ENCODE data around the gene RBKS.

The RBKS gene

DNA sequence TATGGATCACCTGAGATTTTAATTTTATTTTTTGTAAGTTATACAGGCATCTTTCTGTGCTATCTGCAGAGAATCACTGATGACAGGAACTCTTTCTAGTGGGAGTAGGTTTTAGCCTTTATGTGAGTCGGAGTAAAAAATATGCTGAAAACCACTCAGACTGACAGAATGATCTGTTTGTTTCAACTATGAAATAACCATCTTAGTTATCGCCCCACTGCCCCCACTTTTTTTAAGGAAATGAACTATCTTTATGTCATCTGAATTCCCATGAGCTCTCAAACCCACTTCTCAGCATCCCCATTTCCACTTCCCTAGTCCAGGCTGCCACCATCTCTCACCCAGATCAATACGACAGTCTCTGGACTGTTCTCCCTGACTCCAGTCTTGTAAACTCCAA is 79.7 kb downstream of the RBKS start:
- H3K27me3 ChIP-seq = no peaks in the 10 kb centered on the region
- TF ChIP-seq Cebpa-rat (IDR thresholded peaks at IDR 0.05) = no peak
- peaks cover 0 to 19% (median 7%) of the 10 kb centered on the region in 11 experiments; a peak in 14 of 22 replicates for H3K9me3 ChIP-seq (replicated peaks in 1 of 11)
- no peaks in the 10 kb centered on the region for H4K20me1 ChIP-seq
- H3K27ac ChIP-seq = peak overlapping the region; percentile 38 to 99 (median 93); a peak in 21 of 22 replicates
- peak overlapping the region; percentile 67 to 86 (median 79) for H3K4me2 ChIP-seq
- peaks cover 37 to 85% (median 72%) of the 10 kb centered on the region in 10 experiments for H3K4me1 ChIP-seq
- H3K4me3 ChIP-seq = 0 out of 20 replicates have a peak overlapping the region, but pooled peaks of 1 of the 10 experiments have one; percentile 5
- no peaks in the 10 kb centered on the region for H3K36me3 ChIP-seq
- H3K9ac ChIP-seq = peak overlapping the region in 10 of 11 experiments; percentile 57 to 86 (median 80); a peak in 20 of 22 replicates

GRCh38 chr2:27809761-27810241 is 80.4 kb downstream of the RBKS start:
- Histone ChIP-seq H3K36me3 (no peaks in the 10 kb centered on the region), H3K9me3 (replicated peaks in 1 of 11) (peaks cover 0 to 16% (median 7%) of the 10 kb centered on the region in 11 experiments; a peak in 14 of 22 replicates), H3K9ac (peak overlapping the region in 10 of 11 experiments; percentile 57 to 86 (median 80); a peak in 19 of 22 replicates), H3K4me1 (peaks cover 42 to 85% (median 75%) of the 10 kb centered on the region in 10 experiments), H3K27me3 (no peaks in the 10 kb centered on the region), H3K4me3 (no peak overlapping the region; a peak in 1 of 20 replicates), H3K4me2 (peak overlapping the region; percentile 67 to 86 (median 79)), H4K20me1 (no peaks in the 10 kb centered on the region), H3K27ac (peak overlapping the region; percentile 47 to 99 (median 93); a peak in 21 of 22 replicates)
- peak in 9 of 11 experiments; percentile 15 to 99 (median 73); a peak in 14 of 22 replicates for TF ChIP-seq Cebpa-rat (IDR thresholded peaks at IDR 0.05)

GRCh38 chr2:27808984-27809383 is 81.2 kb downstream of the RBKS start:
- H3K9me3 ChIP-seq (replicated peaks in 1 of 11) = peaks cover 0 to 15% (median 7%) of the 10 kb centered on the region in 11 experiments; a peak in 14 of 22 replicates
- H4K20me1 ChIP-seq = no peaks in the 10 kb centered on the region
- peak overlapping the region; percentile 67 to 86 (median 79) for H3K4me2 ChIP-seq
- H3K27me3 ChIP-seq = no peaks in the 10 kb centered on the region
- peak overlapping the region; percentile 43 to 86 (median 79); a peak in 20 of 22 replicates for H3K9ac ChIP-seq
- peak overlapping the region; percentile 47 to 99 (median 93); a peak in 21 of 22 replicates for H3K27ac ChIP-seq
- no peak for TF ChIP-seq Cebpa-rat (IDR thresholded peaks at IDR 0.05)
- no peaks in the 10 kb centered on the region for H3K36me3 ChIP-seq
- H3K4me3 ChIP-seq = no peak overlapping the region
- H3K4me1 ChIP-seq = peaks cover 50 to 85% (median 78%) of the 10 kb centered on the region in 10 experiments

DNA sequence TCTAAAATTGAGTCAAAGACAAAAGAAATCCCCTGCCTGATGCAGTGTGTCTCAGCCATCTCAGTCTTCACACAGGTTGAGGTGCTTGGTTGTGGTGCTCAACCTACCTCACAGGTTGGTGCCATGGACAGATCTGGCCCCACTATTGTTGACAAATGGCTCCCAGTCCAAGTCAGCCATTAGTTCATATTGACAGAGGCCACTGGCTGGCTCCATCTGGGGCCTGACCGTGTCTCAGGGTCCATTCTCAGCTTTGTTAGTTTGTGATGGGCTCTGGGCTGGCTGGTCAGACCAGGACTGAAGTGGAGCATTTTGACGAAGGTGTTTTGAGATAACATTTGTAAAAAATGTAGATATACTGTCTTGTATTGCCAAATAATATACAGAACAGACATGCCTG is 81.8 kb downstream of the RBKS start:
- peaks cover 55 to 86% (median 84%) of the 10 kb centered on the region in 10 experiments for H3K4me1 ChIP-seq
- peak overlapping the region; percentile 6 to 86 (median 79); a peak in 19 of 22 replicates for H3K4me2 ChIP-seq
- H3K27me3 ChIP-seq = no peaks in the 10 kb centered on the region
- peak overlapping the region; percentile 47 to 99 (median 93); a peak in 21 of 22 replicates for H3K27ac ChIP-seq
- peaks cover 0 to 11% (median 7%) of the 10 kb centered on the region in 11 experiments; a peak in 14 of 22 replicates for H3K9me3 ChIP-seq (replicated peaks in 1 of 11)
- no peak for TF ChIP-seq Cebpa-rat (IDR thresholded peaks at IDR 0.05)
- H3K36me3 ChIP-seq = no peaks in the 10 kb centered on the region
- H3K9ac ChIP-seq = peak overlapping the region in 9 of 11 experiments; percentile 70 to 86 (median 80); a peak in 16 of 22 replicates
- H4K20me1 ChIP-seq = no peaks in the 10 kb centered on the region
- H3K4me3 ChIP-seq = no peak overlapping the region

- H4K20me1 ChIP-seq = no peaks in the 10 kb centered on the region
- no peak overlapping the region for H3K4me3 ChIP-seq
- H3K27ac ChIP-seq = peak overlapping the region in 10 of 11 experiments; percentile 81 to 99 (median 94); a peak in 18 of 22 replicates
- TF ChIP-seq Cebpa-rat (IDR thresholded peaks at IDR 0.05) = no peak
- H3K4me1 ChIP-seq = peaks cover 63 to 96% (median 93%) of the 10 kb centered on the region in 10 experiments
- H3K27me3 ChIP-seq = no peaks in the 10 kb centered on the region
- peak overlapping the region in 7 of 11 experiments; percentile 70 to 86 (median 81); a peak in 14 of 22 replicates for H3K4me2 ChIP-seq
- peaks cover 0 to 6% (median 0%) of the 10 kb centered on the region in 11 experiments; a peak in 5 of 22 replicates for H3K9me3 ChIP-seq (replicated peaks in 1 of 11)
- no peaks in the 10 kb centered on the region for H3K36me3 ChIP-seq
- H3K9ac ChIP-seq = peak overlapping the region in 5 of 11 experiments; percentile 1 to 86 (median 82); a peak in 5 of 22 replicates
These were observed 82.7 kb downstream of the RBKS start for GRCh38 chr2:27807476-27807875.

DNA sequence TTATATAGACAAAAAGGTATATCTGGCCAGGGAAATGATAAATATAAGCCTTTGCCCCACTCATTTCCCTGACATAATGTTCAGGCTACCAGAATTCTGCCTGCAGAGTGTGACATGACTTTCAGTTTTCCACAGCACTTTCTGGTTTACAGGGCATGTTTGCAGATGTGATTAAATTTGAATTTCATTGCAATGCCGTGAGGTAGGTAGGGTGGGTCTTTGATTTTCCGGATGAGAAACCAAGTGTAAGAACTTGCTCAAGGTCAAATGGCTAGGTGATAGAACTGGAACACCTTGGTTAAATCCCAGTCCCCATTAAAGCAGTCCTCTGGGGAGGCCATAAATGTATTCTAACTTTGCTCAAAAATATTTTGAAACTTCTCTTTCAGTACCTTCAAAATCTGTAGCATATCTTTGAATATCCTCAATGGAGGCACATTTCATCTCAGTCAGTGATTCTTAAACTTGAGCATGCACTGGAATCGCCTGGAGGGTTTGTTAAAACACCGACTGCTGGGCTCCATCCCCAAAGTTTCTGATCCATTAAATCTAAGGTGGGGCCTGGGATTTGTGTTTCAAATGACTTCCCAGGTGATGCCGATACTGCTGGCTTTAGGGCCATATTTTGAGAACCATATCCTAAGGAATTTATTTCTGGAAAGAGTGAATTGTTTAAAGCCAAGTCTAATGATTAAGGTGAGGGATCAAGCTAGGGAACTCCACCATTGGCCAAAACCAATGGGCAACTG is 83.7 kb downstream of the RBKS start:
- Histone ChIP-seq H3K36me3 (no peaks in the 10 kb centered on the region), H4K20me1 (no peaks in the 10 kb centered on the region), H3K4me1 (peaks cover 58 to 98% (median 92%) of the 10 kb centered on the region in 10 experiments), H3K27me3 (no peaks in the 10 kb centered on the region), H3K4me2 (peak overlapping the region in 7 of 11 experiments; percentile 4 to 86 (median 81); a peak in 12 of 22 replicates), H3K4me3 (no peak overlapping the region), H3K9me3 (replicated peaks in 1 of 11) (peaks cover 0 to under 1% (median 0%) of the 10 kb centered on the region in 11 experiments; a peak in 1 of 22 replicates), H3K9ac (peak overlapping the region in 4 of 11 experiments; percentile 1 to 86 (median 83); a peak in 4 of 22 replicates), H3K27ac (peak overlapping the region in 9 of 11 experiments; percentile 90 to 99 (median 94); a peak in 19 of 22 replicates)
- TF ChIP-seq Cebpa-rat (IDR thresholded peaks at IDR 0.05) = no peak

DNA sequence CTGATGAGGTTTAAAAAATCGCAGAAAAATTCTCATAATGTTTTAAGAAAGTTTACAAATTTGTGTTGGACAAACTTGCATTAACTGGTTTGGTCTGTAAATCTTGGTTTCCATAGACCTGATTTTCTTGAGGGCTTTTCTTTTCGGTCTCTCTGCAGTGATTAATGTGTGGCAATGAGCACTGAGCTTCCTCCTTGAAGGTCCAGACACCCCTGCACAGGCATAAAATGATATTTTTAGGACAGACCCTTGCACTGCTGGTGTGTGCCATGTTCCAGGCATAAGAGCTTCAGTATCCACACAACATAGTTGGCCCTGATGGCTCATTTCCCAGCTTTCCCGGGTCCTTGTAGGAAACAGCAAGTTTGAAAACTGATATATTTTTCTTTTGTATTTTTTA is 85.0 kb downstream of the RBKS start:
- Histone ChIP-seq H4K20me1 (no peaks in the 10 kb centered on the region), H3K4me2 (peak overlapping the region in 10 of 11 experiments; percentile 39 to 86 (median 78); a peak in 19 of 22 replicates), H3K4me1 (peaks cover 45 to 98% (median 83%) of the 10 kb centered on the region in 10 experiments), H3K36me3 (no peaks in the 10 kb centered on the region), H3K27me3 (no peaks in the 10 kb centered on the region), H3K4me3 (no peak overlapping the region), H3K27ac (peak overlapping the region in 10 of 11 experiments; percentile 41 to 99 (median 94); a peak in 18 of 22 replicates), H3K9me3 (replicated peaks in 1 of 11) (no peaks in the 10 kb centered on the region), H3K9ac (peak overlapping the region in 6 of 11 experiments; percentile 51 to 86 (median 72); a peak in 11 of 22 replicates)
- no peak for TF ChIP-seq Cebpa-rat (IDR thresholded peaks at IDR 0.05)

GRCh38 chr2:27804146-27804545 is 86.0 kb downstream of the RBKS start:
- Histone ChIP-seq H3K4me3 (peak overlapping the region in 1 of 10 experiments; percentile 14; a peak in 1 of 20 replicates), H4K20me1 (no peaks in the 10 kb centered on the region), H3K9me3 (replicated peaks in 1 of 11) (0 out of 22 replicates have a peak, but pooled peaks cover 0 to under 1% (median 0%) of the 10 kb centered on the region in 11 experiments), H3K4me2 (peak overlapping the region; percentile 39 to 86 (median 75); a peak in 20 of 22 replicates), H3K4me1 (peaks cover 35 to 98% (median 77%) of the 10 kb centered on the region in 10 experiments), H3K9ac (peak overlapping the region in 9 of 11 experiments; percentile 32 to 86 (median 61); a peak in 13 of 22 replicates), H3K27ac (peak overlapping the region in 10 of 11 experiments; percentile 41 to 99 (median 94); a peak in 20 of 22 replicates), H3K27me3 (no peaks in the 10 kb centered on the region), H3K36me3 (no peaks in the 10 kb centered on the region)
- peak in 3 of 11 experiments; percentile 14 to 89 (median 79); a peak in 5 of 22 replicates for TF ChIP-seq Cebpa-rat (IDR thresholded peaks at IDR 0.05)
